CD4-positive, alpha-beta T cell treated with Interleukin-15 for 1 hour (primary cell): ENCODE measurements around the gene TRIP13.
"Not testable (repeated sequence)": the region's sequence is repeated elsewhere in the genome, so short reads cannot be mapped to it uniquely, and the experiment has no call there.

Experiments used
- DNase-seq: peaks from one replicate; pipeline ENCODE4 v3.0.0-alpha.2; 2020

Gene TRIP13

GRCh38 chr5:921456-922435 lies 29.1 kb downstream of the TRIP13 start:
- no peak for DNase-seq

DNA sequence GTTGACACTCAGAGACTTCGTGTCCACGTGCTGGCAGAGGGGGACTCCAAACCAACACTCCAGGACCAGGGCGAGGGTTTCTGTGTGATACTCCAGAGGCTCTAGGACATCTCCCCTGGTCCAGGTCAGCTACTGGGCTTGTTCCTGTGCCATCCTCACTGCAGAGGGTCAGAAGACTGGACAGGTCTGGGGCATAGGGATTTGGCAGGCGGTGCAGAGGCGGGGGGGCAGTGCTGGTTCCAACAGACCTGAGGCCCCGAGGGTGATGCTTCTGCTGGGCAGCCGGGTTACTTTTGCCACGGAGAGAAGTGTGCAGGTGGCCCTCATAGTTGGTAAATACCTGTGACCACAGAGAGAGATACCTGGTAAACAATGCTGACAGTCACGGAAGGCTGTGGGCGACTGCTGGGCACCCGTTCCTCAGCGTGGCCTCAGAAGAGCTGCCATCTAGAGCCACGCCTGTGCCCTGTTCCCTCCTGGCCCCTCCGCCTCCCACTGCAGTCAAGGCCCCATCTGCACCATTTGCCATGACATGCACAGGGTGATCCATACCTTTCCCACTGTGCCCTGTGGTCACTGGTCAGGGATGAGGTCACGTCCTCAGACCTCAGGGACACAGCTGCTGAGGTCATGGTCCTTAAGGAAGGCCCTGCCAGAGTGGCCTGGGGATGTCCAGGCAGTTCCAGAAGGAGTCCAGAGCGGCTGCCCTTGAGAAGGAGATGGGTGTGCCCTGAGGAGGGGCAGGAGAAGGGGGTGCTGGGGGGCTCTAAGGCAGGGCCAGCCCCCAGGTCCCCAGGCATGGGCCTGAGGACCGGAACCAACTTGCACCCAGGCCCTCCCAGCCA lies 30.0 kb downstream of the TRIP13 start:
- DNase-seq = no peak

GRCh38 chr5:923281-923873 lies 30.7 kb downstream of the TRIP13 start:
- DNase-seq = peak; percentile 64

DNA sequence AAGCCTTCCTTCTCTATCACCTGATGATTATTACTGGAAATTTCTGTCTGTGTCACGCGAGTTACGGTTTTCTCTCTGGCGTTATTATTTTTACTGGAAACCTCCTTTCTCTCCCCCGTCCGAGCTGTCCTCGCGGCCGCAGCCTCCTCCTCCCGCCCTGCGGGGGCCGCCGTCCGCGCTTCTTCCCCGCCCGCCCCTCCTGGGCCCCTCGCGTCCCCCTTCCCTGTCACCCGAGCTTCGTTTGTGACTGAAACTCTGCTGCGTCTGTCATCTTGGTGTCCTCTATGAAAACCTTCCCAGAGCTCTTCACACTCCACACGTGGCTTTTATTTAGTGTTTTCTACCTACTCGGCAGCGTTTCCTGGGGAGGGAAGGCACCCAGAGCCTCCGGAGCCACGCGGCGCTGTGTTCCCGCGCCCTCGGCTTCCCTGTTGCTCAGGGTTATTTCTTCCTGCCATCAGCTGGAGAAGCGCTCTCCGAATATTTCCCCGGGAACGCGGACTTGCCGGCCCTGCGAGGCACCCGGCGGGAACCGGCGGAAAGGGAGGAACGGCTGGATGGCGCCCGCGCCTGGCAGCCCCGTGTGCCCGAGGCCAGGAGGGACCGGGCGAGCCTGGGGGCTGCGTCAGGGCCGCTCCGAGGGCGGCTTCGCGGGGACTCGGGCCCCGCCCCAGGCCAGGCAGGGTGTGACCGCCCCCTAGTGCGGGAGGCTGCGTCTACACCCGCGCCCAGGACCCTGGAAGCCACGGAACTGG lies 33.9 kb downstream of the TRIP13 start:
- DNase-seq = no peak

GRCh38 chr5:927172-928015 lies 34.7 kb downstream of the TRIP13 start:
- DNase-seq = no peak

GRCh38 chr5:929182-929581 lies 36.5 kb downstream of the TRIP13 start:
- DNase-seq = not testable (repeated sequence)

GRCh38 chr5:929596-929995 lies 36.9 kb downstream of the TRIP13 start:
- no peak for DNase-seq

GRCh38 chr5:930866-931265 lies 38.2 kb downstream of the TRIP13 start:
- DNase-seq = no peak

- DNase-seq = no peak
These were observed 39.0 kb downstream of the TRIP13 start for GRCh38 chr5:931570-932145.

- DNase-seq = no peak
These were observed 39.5 kb downstream of the TRIP13 start for GRCh38 chr5:932151-932627.

GRCh38 chr5:932628-933250 lies 40.1 kb downstream of the TRIP13 start:
- DNase-seq = no peak

DNA sequence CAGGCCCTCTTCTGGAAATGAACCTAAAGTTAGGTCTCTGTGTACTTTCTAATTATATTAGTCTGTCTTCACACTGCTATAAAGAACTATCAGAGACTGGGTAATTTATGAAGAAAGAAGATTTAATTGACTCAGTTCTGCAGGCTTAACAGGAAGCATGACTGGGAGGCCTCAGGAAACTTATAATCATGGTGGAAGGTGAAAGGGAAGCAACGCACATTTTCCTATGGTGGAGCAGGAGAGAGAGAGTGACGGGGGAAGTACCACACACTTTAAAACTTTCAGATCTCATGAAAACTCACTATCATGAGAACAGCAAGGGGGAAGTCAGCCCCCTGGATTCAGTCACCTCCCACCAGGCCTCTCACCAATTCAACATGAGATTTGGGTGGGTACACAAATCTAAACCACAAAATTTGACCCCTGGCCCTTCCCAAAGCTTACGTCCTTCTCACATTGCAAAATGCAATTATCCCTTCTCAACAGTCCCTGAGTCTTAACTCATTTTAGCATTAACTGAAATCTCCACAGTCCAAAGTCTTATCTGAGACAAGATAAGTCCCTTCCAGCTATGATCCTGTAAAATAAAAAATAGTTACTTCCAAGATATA lies 40.7 kb downstream of the TRIP13 start:
- DNase-seq = no peak

DNA sequence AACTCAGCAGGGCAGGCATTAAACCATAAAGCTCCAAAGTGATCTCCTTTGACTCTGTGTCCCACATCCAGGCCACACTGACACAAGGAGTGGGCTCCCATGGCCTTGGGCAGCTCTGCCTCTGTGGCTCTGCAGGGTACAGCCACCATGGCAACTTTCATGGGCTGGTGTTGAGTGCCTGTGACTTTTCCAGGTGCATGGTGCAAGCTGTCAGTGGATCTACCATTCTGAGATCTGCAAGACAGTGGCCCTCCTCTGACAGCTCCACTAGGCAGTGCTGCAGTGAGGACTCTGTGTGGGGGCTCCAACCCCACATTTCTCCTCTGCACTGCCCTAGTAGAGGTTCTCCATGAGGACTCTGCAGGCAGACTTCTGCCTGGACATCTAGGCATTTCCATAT lies 41.3 kb downstream of the TRIP13 start:
- DNase-seq = not testable (repeated sequence)

- not testable (repeated sequence) for DNase-seq
These were observed 41.8 kb downstream of the TRIP13 start for GRCh38 chr5:934381-934967.

- no peak for DNase-seq
These were observed 42.9 kb downstream of the TRIP13 start for GRCh38 chr5:935510-936084.

DNA sequence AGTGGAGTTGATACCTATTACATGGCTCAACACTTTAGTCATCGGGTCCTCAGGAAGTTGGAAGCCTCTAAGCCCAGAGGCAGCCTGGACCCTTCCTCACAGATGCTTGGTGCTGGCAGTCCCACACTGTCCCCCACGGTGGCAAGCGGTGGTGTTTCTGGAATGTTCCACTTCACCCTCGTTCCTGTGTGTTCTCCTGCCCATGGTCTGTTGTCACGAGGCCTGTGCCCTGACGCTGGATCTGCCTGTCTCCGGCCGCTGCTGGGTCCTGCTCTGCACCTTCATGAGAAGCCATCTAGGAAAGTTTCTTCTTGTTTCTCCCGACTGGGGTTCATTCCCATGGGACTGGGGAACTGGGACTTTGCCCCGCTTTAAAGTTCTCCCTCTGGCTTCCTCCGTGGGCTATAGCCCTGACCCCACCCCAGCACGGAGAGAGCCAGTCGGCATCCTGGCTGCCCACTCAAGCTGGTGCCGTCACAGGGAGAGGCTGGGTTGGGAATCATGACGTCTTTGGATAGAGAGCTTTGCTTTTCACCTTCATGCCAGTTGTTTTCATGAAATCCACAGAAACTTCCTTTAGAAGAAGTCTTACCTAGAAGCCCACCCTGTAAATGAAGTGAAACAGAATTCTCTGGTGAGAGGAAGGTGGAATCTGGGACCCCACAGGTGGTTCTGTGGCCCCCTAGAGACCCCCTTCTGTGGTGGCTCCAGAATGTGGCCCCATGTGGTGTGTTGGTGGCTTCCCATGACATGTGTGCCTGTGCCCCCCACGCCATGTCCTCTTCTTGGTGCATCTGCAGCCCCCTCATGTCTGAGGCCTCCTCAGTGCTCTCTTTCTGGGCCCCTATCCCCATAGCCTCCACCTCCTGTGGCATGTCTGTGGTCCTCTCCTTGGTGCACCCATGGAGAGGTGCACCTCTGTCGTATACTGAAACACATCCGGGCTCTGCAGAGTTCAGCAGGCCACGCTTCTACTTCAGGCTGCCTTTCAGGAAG lies 43.8 kb downstream of the TRIP13 start:
- no peak for DNase-seq

GRCh38 chr5:937151-937924 lies 44.7 kb downstream of the TRIP13 start:
- no peak for DNase-seq
